T-helper 1 cell treated with Interleukin-12 subunit alpha and Interleukin-12 subunit beta and Interleukin-4 antibody, amounts not matched to agents 30 ng/mL and 1 ng/mL, for 36 hours (primary cell): Measurements from ENCODE around the gene PTH2. TPM values are rescaled to one million over a fixed set of nuclear protein-coding genes. Genes with fewer than 3 reads are reported as not detected.
"Not testable (repeated sequence)": the region's sequence is repeated elsewhere in the genome, so short reads cannot be mapped to it uniquely, and the experiment has no call there.

ENCODE experiments used
- intact Hi-C: fragments of 100-400 bp; cut with micrococcal nuclease; formaldehyde crosslinking; loops from one replicate; pipeline ENCODE4 v1.15.1; 2024
- total RNA-seq: library from RNA; stranded (reverse); gene quantifications from 2 replicates; pipeline ENCODE4 v1.2.3, GENCODE V29; 2022

PTH2 gene
- total RNA-seq, 1 donor from 2014 or later, result not detected

DNA sequence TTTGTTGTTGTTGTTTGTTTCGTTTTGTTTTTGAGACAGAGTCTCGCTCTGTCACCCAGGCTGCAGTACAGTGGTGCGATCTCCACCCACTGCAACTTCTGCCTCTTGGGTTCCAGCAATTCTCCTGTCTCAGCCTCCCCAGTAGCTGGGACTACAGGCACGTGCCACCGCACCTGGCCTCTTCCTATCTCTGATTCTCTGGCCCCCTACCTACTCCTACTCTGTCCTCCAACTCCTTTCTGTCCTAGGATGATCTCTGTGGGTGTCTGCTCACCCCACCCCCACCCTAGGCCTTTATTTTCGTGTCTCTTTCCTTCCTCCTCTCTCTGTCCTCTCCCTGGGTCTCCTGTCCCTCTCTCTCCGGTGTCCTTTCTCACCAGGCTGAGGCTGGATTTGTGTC, 27.2 kb upstream of the PTH2 start:
- intact Hi-C loops, result loop anchor here (5.0 kb wide), 4 partner anchors 323 to 803 kb away; partner anchors contain the start of genes CA11, FUZ, GYS1 and RUVBL2

DNA sequence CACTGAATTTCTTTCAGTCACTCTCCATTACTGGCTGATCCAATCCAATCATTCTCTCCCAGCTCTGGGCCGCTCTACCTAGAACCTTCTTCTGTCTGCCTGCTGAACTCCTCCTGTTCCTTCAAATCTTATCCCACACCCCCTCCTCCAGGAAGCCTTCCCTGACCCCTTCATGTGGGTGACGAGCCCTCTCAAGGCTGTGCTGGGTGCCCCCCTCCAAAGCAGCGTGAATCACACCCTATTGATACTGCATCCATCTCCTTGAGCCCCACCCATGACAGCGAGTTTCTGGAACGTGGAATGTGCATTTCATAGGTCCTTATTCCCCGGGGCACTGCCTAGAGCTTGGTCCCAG, 25.2 kb upstream of the PTH2 start:
- intact Hi-C loops, result no loop called here

- intact Hi-C loops, result no loop called here
Measured at GRCh38 chr19:49447485-49448431, 24.5 kb upstream of the PTH2 start.

GRCh38 chr19:49445997-49446396, 22.8 kb upstream of the PTH2 start:
- intact Hi-C loops, result no loop called here

DNA sequence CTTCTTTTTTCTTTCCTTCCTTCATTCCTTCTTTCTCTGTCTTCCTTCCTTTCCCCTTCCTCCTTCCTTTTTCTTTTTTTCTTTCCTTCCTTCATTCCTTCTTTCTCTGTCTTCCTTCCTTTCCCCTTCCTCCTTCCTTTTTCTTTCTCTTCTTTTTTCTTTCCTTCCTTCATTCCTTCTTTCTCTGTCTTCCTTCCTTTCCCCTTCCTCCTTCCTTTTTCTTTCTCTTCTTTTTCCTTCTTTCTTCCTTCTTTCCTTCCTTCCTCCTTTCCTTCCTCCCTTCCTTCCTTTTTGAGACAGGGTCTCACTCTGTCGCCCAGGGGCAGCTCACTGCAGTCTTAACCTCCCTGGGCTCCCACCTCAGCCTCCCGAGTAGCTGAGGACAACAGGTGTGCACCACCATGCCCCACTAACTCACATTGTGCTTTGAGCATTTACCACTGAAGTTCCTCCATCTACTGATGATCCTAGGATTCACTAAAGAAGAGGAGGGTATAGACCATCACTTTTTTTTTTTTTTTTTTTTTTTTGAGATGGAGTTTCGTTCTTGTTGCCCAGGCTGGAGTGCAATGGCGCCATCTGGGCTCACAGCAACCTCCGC, 21.0 kb upstream of the PTH2 start:
- intact Hi-C loops, result not testable (repeated sequence)

DNA sequence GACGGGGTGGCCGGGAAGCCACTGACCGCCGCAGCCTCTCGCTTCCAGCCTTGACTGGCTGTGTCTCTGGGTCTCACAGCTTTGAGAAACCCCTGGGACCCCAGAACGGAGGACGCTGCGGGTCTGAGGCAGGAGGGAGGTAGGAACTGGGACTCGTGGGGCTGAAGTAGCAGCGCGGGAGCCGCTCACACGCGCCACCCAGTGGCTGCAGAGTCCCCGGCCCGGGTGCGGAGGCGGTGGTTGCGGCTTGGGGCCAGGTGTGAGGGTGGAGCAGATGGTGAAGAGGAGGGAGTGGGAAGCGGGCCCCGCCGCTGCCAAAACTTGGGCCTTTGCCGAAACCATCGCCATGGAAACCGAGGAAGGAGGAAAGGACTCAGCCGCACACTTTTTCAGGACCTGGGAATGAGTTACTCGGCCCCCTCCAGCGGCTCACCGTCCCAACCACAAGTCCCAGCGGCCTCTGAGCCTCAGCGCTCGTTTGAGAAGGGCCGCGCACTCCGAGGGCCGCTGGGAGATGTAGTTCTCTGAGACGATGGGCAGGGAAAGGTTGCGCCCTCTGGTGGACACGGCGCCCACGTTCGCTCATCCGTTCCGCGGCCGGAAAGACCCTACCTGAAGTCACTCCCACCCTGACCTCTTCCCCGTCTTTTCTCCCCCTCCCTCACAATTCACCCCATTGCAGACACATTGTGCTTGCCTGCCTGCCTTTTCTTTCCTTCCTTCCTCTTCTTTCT, 20.3 kb upstream of the PTH2 start:
- intact Hi-C loops, result loop anchor here (1.0 to 2.0 kb wide), 10 partner anchors 8 to 217 kb away; partner anchors contain the start of genes DKKL1, FLT3LG, PIH1D1 and PTH2

DNA sequence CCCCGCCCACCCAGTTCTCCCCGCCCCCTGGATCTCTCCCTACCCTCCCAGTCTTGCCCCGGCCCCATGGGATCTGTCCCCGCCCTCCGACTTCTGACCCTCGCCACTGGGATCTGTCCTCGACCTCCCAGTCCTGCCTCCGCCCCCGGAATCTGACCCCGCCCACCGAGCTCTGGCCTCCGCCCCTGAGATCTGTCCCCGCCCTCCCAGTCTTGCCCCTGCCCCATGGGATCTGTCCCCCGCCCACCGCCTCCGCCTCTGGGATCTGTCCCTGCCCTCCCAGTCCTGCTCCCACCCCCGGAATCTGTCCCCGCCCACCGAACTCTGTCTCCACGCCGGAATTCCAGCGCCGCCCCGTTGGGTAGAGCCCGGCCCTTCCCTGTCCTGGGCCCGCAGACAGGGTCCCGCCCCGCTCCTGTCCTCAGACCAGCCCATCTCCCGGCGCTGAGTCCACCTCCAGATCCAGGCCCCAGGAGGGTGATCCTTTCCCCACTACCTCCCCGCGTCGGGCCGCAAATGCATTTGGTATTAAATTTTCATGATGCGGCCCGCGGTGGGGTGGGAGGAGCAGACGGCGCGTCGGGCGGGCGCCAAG, 19.6 kb upstream of the PTH2 start:
- intact Hi-C loops, result loop anchor here (1.0 to 2.0 kb wide), 10 partner anchors 8 to 217 kb away; partner anchors contain the start of genes DKKL1, FLT3LG, PIH1D1 and PTH2

- intact Hi-C loops, result loop anchor here (2.0 kb wide), 3 partner anchors 20 to 198 kb away; partner anchors contain the start of genes PTH2, RPS11 and RRAS
Measured at GRCh38 chr19:49442354-49442753, 19.1 kb upstream of the PTH2 start.

DNA sequence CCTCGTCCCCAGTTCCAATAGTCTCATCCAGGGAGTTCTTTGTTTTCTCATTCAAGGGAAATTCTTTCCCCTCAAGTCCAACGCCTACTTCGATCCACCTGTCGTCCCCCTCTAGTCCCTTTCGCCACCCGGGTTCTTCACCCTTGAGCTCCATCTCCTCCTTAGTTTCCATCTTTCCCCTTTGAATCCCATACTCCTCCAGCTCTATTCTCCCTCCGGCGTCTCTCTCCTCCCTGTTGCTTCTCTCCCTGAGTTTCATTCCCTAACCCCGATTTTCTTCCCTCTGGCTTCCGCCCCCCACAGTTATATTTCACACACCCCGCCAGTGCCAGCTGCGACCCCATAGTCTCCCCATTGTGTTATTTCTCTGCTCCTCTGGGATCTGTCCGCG, 18.7 kb upstream of the PTH2 start:
- intact Hi-C loops, result loop anchor here (1.0 to 2.0 kb wide), 5 partner anchors 9 to 199 kb away; partner anchors contain the start of genes PTH2, RPS11 and RRAS

DNA sequence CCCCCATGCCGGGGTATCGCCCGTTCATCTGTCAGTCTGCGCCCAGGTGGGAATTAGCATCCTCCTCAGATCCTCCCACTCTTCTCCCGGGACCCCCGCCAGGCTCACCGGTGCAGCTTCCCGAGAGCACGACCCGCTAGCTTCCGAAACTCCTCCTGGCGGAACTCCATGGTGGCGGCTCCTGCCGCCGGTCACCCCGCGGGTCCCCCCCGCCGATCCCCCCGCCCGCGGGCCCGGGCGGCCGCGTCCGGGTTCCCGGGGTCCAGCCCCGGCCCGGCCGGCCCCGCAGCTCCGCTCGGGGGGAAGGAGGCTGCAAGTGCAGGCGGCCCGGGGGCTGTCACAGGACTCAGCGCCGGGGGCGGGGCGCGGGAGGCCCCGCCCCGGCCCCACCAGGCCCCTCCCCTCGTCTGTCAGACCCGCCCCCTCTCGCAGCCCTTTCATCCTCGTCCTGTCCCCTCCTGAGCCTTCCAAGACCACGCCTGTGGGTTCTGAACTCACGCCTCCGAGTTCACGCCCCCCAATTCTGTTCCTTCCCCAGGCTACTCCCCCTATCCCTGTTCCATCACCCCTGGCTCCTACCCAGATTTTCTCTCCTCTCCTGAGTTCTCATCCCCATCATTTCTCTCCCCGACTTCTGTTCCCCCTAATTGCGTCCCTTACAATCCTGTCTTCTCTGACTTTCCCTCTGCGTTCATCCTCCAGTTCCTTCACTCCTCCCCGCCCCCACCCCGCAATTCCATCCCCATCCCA, 18.1 kb upstream of the PTH2 start, which contains the start of gene SLC17A7:
Gene SLC17A7 (minus strand): TSS at position 318 of the 750 bp plus-strand sequence. CDS start 148 bp downstream, at position 170.
- intact Hi-C loops, result loop anchor here (1.0 kb wide), 2 partner anchors 8 to 110 kb away; no protein-coding TSS in a partner anchor

DNA sequence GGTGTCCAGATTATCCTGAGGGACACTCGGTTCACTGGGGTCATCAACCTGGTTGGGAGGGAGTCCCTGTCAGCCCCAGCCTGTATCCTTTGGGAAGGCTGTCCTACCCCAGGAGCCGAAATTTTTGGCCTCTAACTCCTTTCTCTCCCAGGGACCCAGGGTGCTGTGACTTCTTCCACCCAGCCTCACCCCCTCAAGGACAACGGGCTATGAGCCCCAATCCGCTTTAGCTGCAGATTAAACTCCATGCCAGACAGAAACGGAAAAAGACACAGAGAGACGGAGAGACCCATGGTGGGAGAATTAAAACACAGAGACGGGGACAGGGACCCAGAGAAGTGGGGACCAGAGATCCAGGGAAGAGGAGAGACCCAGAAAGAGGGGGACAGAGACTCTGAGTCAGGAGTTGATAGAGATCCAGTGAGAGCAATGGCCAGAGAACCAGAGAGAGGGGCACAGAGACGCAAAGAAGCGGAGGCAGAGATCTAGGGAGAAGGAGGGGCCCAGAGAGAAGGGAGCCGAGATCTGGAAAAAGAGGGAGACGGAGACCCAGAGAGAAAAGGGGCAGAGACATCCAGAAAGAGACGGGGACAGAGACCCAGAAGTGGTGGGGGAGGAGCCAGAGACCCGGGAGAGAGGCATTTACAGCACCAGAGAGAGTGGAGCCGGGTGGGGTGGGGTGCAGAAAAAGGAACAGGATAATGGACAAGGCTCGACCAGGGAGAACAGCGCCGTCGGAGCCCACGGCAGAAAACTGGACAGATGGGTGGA, 17.4 kb upstream of the PTH2 start:
- intact Hi-C loops, result loop anchor here (1.0 kb wide), 2 partner anchors 7 to 109 kb away; no protein-coding TSS in a partner anchor

DNA sequence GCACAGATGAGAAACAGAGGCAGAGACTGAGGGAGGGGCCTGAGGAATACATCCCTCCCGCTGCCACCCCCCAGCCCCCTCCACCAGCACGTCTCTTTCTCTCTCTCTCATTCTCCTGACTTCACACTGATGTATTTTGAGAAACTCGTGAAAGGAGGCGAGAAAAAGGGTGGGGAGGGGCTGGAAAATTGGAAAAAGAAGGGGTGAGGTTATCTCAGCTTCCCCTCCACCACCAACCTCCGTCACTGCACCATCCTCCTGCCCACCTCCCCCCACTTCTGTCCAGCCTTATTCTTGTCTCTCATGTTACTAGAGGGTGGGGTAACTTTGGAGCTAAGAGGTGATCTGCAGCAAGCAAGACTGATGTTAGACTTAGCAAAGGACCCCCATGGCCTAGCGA, 16.6 kb upstream of the PTH2 start:
- intact Hi-C loops, result no loop called here

- intact Hi-C loops, result no loop called here
Measured at GRCh38 chr19:49438261-49438660, 15.0 kb upstream of the PTH2 start.

DNA sequence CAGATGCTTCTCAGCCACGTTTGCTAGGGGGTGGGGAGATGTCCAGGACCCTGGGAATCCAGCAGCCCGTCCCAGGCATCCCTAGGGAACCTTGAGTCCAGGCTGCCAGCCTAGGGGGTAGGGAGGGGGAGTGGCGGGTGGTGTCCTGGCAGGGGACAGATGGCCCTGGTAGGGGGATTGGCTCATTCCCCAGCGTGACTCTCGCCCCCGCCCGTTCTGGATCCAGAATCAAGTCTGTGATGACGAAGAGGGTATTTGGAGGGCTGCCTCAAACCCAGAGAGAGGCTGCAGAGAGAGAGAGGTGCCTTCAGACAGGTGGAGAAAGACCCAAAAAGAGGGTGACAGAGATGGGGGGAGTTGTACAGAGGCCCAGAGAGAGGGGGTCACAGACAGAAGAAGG, 14.0 kb upstream of the PTH2 start:
- intact Hi-C loops, result no loop called here

- intact Hi-C loops, result no loop called here
Measured at GRCh38 chr19:49436381-49437017, 13.3 kb upstream of the PTH2 start.

DNA sequence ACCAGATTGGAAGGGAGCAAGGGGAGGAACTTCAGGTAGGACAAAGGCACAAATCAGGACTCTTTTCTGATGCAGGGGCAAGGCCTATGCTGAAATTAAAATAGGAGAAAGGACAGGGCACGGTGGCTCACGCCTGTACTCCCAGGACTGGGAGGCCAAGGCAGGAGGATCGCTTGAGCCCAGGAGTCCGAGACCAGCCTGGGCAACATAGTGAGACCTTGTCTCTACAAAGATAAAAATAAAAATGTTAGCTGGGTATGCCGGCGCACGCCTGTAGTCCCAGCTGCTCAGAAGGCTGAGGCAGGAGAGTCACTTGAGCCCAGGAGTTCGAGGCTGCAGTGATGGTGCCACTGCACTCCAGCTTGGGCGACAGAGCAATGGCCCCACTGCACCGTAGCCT, 12.4 kb upstream of the PTH2 start:
- intact Hi-C loops, result no loop called here

DNA sequence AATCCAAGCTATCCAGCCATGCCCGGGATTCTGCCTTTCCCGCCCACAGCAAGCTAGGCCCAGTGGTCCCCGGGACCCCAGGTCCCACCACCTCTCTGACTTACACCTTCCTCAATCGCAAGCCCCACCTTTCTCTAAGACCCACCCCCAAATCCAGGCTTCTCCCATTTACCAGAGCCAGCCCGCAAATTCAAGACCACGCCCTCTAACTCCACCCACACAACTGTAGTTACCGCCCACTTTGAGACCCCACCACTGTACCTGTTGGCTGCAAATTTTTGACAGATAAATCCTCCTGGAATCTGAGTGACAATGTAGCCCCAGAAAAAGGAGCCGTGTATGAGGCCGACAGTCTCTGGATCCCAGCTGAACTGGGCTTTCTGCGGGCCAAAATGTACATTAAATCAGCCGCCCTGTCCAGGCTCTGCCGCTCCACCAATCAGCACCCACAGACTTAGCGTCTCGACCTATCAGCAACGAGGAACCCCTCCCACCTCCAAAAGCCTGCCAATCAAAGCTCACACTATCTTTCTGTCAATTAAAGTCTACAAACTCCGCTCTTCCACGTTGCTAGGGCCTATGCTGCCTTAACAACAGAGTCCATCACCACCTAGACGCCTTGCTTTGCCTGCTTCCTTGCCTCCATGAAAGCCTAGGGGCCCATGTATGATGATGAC, 11.8 kb upstream of the PTH2 start:
- intact Hi-C loops, result no loop called here

DNA sequence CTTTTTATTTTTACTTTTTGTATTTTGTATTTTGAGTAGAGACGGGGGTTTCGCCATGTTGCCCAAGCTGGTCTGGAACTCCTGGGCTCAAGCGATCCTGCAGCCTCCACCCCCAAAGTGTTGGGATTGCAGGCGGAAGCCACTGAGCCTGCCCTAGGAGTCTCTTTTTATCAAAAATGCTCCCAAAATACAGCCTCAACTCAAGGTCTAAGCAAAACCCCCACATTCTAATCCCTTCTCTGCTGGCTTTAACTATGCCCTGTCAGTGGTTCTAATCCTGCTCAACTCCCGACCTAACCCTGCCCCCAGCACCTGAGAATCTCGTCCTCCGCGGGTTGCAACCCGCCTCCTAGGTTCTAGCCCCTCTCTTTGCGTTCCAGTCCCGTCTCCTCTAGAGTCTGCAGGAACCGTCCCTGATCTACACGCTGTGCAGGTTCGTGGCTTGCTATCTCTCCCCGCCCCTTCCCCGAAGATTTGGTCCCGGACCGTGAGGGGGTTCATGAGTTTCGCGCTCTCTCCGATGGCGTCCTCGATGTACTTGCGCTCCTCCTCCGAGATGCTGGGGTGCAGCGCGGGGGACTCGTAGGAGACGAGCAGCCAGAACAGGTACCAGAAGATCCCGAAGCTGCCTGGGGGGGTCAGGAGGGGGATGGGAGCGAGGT, 10.1 kb upstream of the PTH2 start:
- intact Hi-C loops, result loop anchor here (1.0 kb wide), 1 partner anchor 8 kb away; the partner anchor contains the start of gene SLC17A7
